HL-60/S4 treated with phorbol 12-myristate 13-acetate at 8.2 ng/mL for 4 days and 3 days (cell line): Measurements from ENCODE around the gene RIPK4.

ENCODE experiments used
- in situ Hi-C: fragments of 300-500 bp; cut with MboI; formaldehyde crosslinking; loops from 2 replicates; pipeline ENCODE4 v1.15.0; 2022; ENCODE audit warnings: low sequenced_read_pairs

The RIPK4 gene

DNA sequence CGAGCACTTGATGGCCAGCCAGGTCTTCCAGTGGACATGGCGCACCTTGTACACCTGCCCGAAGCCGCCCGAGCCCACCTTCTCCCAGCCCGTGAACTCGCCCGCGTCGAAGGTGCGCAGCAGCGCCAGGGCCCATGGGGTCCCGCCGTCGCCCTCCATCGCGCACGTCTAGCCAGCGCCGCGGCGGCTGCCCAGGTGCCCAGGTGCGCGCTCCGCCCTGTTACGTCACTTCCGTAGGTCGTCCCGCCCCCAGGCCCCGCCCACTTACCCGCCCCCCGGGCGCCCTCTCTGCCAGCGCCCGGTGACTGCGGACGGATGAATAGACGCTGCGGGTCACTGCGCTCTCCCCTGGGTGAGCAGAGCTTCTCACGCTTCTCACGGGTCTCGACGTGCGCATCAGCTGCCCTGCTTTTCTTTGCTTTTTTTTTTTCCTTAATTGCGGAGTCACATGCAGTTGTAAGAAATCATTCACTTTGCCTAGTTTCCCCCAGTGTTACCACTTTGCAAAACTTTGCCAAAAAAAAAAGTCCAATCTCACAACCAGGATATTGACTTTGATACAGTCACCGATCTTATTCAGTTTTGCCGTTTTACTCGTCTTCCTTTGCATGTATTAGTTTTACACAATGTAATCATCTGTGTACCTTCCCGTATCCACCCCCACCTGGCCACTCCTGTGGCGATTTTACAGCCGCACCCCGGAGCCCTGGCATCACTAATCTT lies at the start of gene RIPK4:
Gene RIPK4, minus strand, starts transcription at position 170 of the 723 bp plus-strand sequence. Its CDS starts 11 bp downstream, at position 159.
- in situ Hi-C loops, result no loop called here

DNA sequence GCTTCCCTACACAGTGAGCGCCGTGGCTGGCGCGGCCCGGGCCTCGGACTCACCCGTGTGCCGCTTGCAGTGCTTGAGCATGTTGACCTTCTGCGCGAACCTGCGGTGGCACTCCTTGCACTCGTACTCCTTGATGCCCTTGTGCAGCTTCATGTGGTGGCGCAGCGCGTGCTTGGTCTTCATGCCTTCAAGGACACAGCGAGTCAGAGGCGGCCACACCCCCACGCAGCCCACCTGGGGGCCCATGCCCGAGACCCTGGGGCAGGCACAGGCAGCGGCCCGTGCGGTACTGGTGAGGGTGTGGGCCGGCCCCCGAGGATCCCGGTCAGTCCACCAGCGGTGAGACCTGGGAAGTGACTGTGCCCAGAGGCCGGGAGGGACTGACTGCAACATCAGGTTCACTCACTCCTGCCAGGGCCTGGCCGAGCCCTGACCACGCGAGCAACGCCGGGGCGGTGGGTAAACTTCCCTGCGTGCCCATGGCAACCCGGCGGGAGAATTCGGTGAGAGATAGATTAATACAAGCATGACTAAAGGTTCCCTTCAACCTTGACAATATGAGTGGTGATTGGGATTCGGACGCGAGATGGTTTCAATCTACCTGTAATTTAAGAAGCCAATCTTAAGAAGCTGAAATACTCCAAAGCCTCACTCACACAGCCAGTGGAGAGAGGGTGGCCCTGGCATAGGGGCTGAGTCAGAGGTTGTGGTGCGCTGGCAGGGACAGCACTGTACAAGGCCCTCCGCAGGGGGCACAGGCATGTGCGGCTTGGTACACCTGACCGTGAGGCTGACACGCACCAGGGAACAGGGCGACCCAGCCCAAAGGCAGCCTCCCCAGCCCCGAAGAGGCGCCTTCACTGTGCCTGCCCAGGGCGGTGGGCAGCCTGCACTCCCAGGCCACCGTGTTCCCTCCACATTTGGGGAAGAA lies 49.1 kb upstream of the RIPK4 start:
- in situ Hi-C loops, result loop anchor here (10.0 kb wide), 1 partner anchor 299 kb away; no protein-coding TSS in a partner anchor

DNA sequence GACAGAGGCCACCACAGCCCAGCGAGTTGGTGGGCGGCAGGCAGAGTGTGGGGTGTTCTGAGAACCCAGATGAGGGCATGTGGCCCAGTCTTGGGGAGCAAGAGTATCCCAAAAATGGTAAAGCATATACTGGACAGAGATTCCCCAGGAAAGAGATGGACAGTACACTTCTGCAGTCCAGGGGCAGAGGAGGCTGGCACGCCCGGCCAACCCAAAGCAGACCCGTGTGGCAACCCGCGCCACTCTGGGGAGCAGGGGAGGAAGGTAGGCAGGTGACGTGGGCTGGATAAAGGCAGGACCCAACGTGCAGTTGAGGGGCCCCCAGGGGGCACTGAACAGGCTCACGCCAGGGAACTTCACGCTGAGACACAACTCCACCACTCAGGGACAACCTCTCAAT lies 46.4 kb upstream of the RIPK4 start:
- in situ Hi-C loops, result loop anchor here (10.0 kb wide), 1 partner anchor 302 kb away; no protein-coding TSS in a partner anchor

DNA sequence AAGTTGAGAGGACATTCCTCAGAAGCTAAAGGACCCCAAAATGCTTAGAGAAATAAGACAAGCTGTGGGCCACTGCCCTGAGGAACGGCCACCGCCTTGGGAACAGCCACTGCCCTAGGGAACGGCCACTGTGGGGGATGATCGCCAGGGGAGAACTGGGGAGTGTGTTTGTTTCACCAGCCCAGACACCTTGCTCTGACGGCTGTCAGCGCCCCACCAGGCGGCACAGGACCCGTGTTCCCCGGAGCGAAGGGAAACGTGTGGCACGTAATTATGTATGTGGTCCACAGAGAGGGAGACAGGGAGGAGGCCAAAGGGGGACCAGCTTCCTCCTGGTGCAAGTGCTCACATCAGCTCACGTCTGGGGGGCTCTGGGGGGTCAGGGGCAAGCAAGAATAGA lies 45.8 kb upstream of the RIPK4 start:
- in situ Hi-C loops, result loop anchor here (10.0 kb wide), 1 partner anchor 302 kb away; no protein-coding TSS in a partner anchor

DNA sequence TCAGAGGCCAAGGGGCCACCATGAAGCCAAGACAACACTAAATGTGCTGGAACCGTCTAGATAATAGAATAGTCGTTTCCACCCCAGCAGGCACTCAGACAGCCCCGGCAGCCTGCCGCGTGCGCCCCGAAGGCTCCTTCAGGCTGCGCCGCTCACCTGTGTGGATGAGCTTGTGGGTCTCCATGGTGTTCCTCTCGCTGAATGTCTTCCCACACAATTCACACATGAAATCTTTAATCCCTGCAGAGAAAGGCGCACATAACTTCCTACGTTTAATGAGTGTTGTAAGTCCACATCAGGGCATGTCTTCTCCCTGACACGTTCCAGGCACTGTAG lies 43.7 kb upstream of the RIPK4 start:
- in situ Hi-C loops, result loop anchor here (10.0 kb wide), 1 partner anchor 304 kb away; no protein-coding TSS in a partner anchor

DNA sequence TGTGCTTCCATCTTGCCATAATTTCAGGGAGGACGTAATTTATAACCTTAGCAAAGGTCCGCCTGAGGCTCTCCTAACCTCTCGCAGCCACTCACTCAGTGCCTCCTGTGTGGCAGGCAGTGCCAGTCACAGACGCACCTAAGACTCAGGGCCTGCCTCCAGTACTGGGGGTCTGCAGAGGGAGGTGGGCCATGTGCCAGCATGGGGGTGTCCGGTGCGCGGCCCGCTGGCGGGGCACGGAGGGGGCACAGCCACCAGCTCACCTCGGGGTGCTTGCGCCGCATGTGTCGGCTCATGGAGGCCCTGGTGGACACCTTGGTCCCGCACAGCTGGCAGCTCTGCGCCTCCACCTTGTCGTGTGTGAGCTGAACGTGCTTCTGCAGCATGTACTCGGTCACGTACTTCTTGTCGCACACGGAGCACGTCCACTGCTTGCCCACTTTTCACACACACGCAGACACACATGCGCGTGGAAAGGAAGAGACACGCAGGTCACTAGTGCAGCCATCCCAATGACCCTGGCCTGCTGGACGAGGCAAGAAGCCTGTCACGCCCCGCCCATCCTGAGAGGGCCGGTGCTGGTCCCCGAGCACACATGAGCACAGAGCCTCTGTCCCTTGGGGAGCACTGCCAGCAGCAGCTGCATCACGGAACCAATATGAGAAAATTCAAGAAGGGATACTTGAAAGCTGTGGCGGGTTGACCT lies 43.2 kb upstream of the RIPK4 start:
- in situ Hi-C loops, result loop anchor here (10.0 kb wide), 1 partner anchor 305 kb away; no protein-coding TSS in a partner anchor

DNA sequence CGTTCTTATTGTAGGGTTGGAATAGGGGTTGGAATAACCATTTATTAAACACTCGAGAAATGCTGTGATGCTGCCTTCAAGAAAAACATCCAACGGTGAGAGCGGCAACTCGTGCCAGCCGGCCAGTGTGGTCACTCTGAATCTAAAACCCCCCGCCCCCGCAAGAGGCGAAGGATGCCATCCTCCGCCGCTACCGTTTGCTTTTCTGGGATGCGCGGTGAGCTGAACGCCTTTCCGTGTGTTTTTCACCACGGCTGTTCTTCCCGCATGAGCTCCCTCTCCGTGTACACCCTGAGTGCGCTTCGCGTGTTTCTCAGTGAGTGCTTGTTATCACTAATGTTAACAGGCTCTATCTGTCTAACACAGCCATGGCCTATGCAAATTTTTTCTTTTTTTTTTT lies 42.0 kb upstream of the RIPK4 start:
- in situ Hi-C loops, result no loop called here

DNA sequence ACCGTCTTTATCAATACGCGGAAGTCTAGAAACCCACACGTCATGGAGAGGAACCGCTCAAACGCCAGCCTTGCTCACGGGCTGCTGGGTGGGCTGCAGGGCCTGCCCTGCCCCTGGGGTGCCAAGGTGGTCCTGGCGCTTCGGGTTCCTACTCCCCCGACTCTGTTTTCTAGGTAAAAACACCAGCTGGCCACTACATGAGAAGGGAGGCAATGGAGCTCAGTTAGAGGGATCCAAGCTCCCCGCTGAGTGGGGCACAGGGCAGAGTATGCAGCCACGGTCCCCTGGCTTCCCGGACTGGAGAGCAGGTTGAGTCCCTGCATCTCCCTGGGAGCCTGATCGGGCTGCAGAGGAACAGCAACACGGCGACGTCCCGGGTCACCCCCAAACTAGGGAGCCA lies 41.2 kb upstream of the RIPK4 start:
- in situ Hi-C loops, result no loop called here

DNA sequence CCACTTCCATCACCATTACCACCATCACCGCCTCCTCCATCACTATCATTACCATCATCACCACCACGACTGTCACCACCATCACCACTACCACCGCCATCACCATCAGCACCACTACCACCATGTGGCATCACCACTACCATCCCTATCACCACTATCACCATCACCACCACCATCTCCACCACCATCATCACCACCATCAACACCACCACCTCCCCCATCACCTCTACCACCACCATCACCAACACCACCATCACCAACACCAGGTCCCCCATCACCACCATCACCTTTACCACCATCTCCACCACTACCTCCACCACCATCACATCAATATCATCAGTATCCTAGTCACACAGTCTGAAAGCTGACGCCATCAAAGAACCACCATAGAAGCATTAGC lies 39.9 kb upstream of the RIPK4 start:
- in situ Hi-C loops, result no loop called here

DNA sequence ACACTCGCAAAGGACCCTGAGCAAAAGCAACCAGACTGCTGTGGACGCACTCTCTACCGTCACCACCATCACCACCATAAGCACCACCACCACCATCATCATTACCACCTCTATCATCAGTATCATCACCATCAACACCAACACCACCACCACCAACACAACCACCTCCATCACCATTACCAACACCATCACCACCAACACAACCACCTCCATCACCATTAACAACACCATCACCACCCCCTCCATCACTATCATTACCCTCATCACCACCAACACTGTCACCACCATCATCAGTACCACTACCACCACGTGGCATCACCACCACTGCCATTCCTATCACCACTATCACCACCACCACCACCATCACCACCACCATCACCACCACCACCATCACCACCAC lies 38.8 kb upstream of the RIPK4 start:
- in situ Hi-C loops, result no loop called here

DNA sequence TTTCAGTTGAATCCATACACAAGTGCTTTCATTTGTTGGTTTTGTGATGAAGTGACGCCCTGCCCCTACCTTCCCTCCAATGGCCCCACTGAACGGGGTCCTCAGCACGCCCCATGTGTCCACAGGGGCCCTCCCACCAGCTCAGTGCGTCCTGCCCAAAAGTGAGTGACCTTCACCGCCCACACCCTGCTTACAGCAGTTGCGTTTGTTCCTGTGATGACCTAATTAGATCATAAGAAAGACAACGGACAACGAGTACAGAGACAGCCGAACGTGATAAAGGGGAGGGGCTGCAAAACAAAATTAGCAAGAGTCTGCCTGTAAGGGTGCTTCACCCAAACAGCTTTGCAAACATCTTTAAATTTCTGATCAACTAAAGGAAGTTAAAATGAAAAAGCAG lies 38.2 kb upstream of the RIPK4 start:
- in situ Hi-C loops, result no loop called here

DNA sequence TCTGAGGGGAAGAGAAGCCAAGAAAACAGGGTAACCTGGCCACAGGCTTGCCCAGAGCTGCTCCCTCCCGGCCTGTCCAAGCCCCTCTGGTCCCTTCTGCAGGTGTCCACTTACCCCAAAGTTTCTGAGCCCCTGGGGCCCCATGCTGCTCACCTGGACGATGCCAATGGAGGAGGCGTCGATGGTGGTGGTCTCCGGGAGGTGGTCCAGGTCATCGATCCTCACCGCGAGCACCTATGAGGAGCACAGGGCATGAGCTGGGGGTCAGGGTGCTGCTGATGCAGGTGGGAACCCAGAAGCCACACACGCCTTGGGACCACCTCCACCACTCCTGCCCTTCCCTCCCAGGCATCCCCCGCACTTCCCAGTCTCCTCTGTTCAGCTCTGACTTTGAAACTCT lies 37.5 kb upstream of the RIPK4 start:
- in situ Hi-C loops, result no loop called here

DNA sequence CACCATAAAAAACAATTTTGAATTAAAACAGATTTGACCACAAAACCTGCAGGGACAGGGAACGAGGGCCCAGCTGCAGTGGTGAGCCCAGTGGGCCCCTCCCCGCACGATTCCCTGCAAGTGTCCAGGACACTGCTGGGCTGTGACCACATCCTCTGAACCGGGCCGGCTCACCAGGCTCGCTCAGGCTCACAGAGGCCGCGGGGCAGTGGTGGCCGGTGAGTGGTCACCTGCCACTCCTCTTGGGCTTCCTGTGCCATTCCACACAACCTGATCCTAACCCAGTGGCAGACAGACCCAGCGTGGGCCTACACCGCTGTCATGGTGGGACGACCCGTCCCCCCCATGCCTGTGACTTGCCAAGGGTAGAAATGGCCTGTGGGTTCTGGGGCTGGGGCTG lies 36.5 kb upstream of the RIPK4 start:
- in situ Hi-C loops, result no loop called here

DNA sequence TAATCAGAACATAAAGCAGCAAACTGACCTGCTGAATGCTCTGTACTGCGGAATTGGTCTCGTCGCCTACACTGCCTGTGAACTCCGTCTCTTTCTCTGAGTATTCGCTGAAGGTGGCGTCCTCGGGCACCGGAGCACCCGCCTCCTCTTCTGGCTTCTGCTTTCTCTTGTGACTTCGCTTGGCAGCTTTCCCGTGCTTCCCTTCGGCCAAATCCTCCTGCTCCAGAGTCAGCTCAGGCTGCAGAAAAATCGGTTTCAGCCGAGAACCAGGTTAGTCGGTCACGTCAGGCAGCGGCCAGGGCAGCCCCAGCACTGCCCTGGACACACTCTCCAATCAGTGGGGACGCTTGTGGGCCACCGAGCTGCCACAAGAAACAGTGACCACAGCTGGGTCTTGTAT lies 35.8 kb upstream of the RIPK4 start:
- in situ Hi-C loops, result no loop called here

DNA sequence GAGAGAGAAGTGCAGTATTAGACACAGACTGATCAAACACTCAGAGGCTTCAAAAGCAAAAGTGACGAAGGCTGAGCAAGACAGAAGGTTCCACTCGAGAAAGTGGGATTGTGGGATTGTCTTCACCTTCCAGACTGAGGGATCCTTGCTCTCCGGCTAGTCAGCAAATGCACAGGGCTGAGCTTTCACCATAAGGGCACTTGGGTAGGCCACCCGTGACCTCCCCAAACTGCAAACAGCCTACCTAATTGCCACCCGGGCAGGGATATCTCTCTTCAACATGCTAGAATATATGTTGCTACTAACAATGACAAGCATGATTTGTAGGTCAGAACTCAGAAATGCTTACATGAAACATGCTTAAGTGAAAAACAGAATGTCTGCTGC lies 35.3 kb upstream of the RIPK4 start:
- in situ Hi-C loops, result no loop called here

DNA sequence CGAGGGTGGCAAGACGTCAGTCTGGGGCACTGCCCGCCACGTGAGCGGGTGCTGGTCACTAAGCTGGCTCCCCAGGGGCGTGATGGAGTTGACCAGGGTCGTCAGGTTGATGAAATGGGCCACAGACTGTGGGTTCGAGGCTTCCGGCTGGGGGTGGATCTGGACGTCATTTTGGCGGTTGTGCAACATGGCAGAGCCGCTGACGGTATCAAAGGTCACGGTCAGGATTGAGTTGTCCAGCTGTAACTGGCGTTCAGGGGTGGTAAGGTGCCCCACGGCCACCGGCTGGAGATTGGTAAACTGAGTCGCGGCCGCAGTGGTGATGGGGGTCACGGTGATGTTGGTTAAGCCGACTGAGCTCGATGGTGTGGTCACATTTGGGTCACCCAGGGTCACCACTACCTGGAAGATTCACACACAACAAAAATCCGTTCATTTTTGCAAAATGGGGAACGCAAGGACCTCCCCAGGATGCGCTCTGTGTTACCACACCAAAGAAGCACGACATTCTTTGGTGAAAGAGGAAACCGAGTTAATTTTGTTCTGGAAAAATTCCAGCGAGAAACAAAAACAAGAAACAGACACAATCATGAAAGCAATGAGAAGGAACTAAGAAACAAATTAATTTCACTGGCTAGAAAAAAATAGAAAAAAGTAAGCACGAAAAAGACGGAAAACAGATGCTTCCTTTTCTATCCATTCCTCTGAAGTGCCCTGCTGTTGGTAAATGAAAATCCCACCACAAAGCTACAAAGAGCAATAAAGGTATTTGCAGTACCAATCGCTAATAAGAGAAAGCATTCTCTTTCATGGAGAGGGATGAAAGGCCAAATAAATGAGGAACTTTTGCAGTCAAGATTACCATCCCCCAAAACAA lies 34.7 kb upstream of the RIPK4 start:
- in situ Hi-C loops, result no loop called here

DNA sequence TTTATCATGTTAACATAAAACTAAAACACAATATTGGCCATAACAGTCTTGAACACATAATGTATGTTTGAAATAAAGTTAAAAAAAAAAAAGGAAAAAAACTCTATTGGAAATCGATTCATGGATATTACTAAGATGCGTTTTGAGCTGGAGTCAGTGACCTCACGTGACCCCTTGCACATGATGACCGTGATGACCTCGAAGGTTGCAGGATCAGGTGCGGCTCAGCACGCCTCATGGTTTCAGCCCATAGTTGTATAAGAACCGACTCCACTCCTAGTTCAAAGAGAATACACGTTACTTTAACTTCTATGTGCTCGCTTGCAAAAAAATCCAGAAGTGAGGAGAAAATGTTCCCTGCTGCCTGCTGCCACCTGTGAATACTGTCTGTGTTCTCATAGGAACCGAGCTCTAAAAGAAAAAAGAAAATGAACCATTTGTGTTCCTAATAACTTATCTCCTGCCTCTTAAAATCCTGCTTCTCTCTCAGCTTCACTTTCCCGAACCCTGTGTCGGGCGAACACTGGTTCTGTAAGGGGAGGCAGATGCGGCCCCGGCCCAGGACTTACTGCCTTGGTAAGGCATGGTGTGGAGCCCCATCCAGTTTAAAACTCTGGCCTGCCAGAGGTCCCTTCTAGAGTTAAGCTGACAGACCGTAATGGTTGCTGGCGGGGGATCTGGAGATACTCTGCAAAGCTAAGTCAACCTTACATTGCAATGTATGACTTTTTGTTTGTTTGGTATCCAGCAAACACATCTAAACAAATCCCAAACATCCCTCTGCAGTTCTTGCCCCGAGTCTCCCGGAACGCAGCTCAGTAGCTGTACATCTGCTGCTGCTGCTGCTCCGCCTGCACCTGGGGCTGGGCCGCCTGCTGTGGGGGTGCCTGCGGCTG lies 33.8 kb upstream of the RIPK4 start:
- in situ Hi-C loops, result no loop called here

DNA sequence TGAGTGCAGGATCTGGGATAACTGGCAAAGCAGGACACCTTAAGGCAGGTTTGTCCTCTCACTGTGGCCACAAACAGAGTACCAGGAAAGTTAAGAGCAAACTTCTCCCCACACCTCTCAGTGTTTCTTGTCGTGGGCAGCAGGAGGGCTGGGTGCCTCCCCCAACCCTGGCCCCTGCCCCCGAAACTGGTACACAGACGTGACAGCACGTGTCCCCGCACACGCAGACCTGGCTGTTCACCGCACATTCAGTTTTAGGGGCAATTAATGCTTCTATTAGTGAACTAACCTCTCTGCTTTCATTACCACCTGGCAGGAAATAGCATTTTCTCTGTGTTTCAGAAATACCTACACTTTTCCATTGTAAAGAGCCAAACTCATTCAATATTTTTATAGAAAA lies 32.9 kb upstream of the RIPK4 start:
- in situ Hi-C loops, result no loop called here

DNA sequence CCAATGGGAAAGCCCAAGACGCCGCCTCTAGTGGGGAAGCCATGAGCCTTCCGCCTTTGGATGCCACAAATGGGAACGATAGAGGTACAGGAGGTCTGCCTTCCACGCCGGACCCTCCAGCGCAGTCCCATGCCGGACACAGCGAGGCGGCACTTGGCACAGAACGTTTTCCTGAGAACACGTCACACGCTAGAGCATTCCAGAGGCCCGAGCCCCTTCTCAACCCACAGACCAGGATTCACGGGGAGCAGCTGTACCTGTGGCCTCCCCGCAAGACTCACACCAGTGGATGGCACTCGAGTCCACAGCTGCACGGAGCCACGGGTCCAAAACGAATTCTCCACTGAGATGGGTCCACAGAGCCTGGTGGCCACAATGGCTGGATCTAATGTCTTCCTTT lies 31.5 kb upstream of the RIPK4 start:
- in situ Hi-C loops, result no loop called here
